ENCODE results near the gene C5orf47. TPM values are rescaled to one million over a fixed set of nuclear protein-coding genes. Genes with fewer than 3 reads are reported as not detected.
A peak's percentile ranks its signal among the peaks of the same experiment; 100 is the strongest.

Gene C5orf47
- total RNA-seq, 1 experiment from 2014 or later, result not detected

- DNase-seq (ENCODE audit: low read depth, low spot score), result no peak
- H3K4me1 ChIP-seq (ENCODE audit: control insufficient read depth, insufficient read depth, low read length), result peaks cover 4% of the 10 kb centered on the region; the same call in 1 of the 2 replicates
- ChIA-PET CTCF (no interaction called here), POLR2A (interaction anchor here (0.6 kb wide), 1 partner anchor 1538 kb away, joined by 3 read pairs; no protein-coding TSS in a partner anchor)
- no peak overlapping the region for H3K4me3 ChIP-seq (ENCODE audit: low read depth in 2 of 2, low read length in 2 of 2)
- peaks cover 12% of the 10 kb centered on the region for H3K36me3 ChIP-seq (ENCODE audit: control insufficient read depth, insufficient read depth, low read length)
- BruUV-seq (replicated peaks), result no TSS peak
- intact Hi-C loops (cut with micrococcal nuclease; ENCODE audit: unreplicated experiment) (no loop called here), in situ Hi-C loops (cut with HindIII; ENCODE audit: low pct_unique_long_range_greater_than_20kb, low sequenced_read_pairs) (no loop called here)
- ATAC-seq, result no peak
- no peaks in the 10 kb centered on the region for H3K27me3 ChIP-seq (ENCODE audit: control insufficient read depth, insufficient read depth, low read length)
- H3K27ac ChIP-seq (ENCODE audit: low read length), result no peak overlapping the region
- no peak for TF ChIP-seq TCF7L2 (IDR thresholded peaks at IDR 0.05; ENCODE audit: low read depth, low read length)
- TF ChIP-seq REST (IDR thresholded peaks at IDR 0.05; ENCODE audit: insufficient read depth in 1 of 2, low read depth in 2 of 2, low read length in 1 of 2), result no peak
- no peak for TF ChIP-seq CTCF (IDR thresholded peaks at IDR 0.05)
- TF ChIP-seq SIN3A (IDR thresholded peaks at IDR 0.05; ENCODE audit: borderline replicate concordance, insufficient read depth, low read depth, low read length), result no peak
- no peak for TF ChIP-seq POLR2AphosphoS5 (IDR thresholded peaks at IDR 0.05; ENCODE audit: low read depth, low read length)
- H3K9me3 ChIP-seq (ENCODE audit: control insufficient read depth, insufficient read depth, low read depth, low read length), result no peaks in the 10 kb centered on the region
These were observed 42.6 kb upstream of the C5orf47 start for GRCh38 chr5:173946323-173946722.

- in situ Hi-C loops (cut with HindIII; ENCODE audit: low pct_unique_long_range_greater_than_20kb, low sequenced_read_pairs) (no loop called here), intact Hi-C loops (cut with micrococcal nuclease; ENCODE audit: unreplicated experiment) (no loop called here)
- H3K4me1 ChIP-seq (ENCODE audit: control insufficient read depth, insufficient read depth, low read length), result peaks cover 4% of the 10 kb centered on the region; the same call in 1 of the 2 replicates
- no peak for ATAC-seq
- no peaks in the 10 kb centered on the region for H3K9me3 ChIP-seq (ENCODE audit: control insufficient read depth, insufficient read depth, low read depth, low read length)
- POLR2A ChIA-PET, result no interaction called here
- H3K4me3 ChIP-seq (ENCODE audit: low read depth in 2 of 2, low read length in 2 of 2), result no peak overlapping the region
- no peak for DNase-seq (ENCODE audit: low read depth, low spot score)
- CTCF ChIA-PET, result no interaction called here
- H3K27me3 ChIP-seq (ENCODE audit: control insufficient read depth, insufficient read depth, low read length), result no peaks in the 10 kb centered on the region
- H3K27ac ChIP-seq (ENCODE audit: low read length), result no peak overlapping the region
- TF ChIP-seq SIN3A (IDR thresholded peaks at IDR 0.05; ENCODE audit: borderline replicate concordance, insufficient read depth, low read depth, low read length), result no peak
- no TSS peak for BruUV-seq (replicated peaks)
- peaks cover 23% of the 10 kb centered on the region for H3K36me3 ChIP-seq (ENCODE audit: control insufficient read depth, insufficient read depth, low read length)
These were observed 38.1 kb upstream of the C5orf47 start for GRCh38 chr5:173950829-173951228.

- in situ Hi-C loops (cut with HindIII; ENCODE audit: low pct_unique_long_range_greater_than_20kb, low sequenced_read_pairs), result no loop called here
- POLR2A ChIA-PET, result no interaction called here
- Histone ChIP-seq H3K27ac (ENCODE audit: low read length) (no peak overlapping the region), H3K36me3 (ENCODE audit: control insufficient read depth, insufficient read depth, low read length) (peaks cover 22% of the 10 kb centered on the region), H3K4me3 (ENCODE audit: low read depth in 2 of 2, low read length in 2 of 2) (no peak overlapping the region), H3K9me3 (ENCODE audit: control insufficient read depth, insufficient read depth, low read depth, low read length) (no peaks in the 10 kb centered on the region), H3K4me1 (ENCODE audit: control insufficient read depth, insufficient read depth, low read length) (peaks cover 4% of the 10 kb centered on the region; the same call in 1 of the 2 replicates), H3K27me3 (ENCODE audit: control insufficient read depth, insufficient read depth, low read length) (no peaks in the 10 kb centered on the region)
- DNase-seq (ENCODE audit: low read depth, low spot score), result peak; percentile 74
- no peak for TF ChIP-seq SIN3A (IDR thresholded peaks at IDR 0.05; ENCODE audit: borderline replicate concordance, insufficient read depth, low read depth, low read length)
- TF ChIP-seq POLR2AphosphoS5 (IDR thresholded peaks at IDR 0.05; ENCODE audit: low read depth, low read length), result no peak
- TF ChIP-seq CTCF (IDR thresholded peaks at IDR 0.05), result no peak
- TF ChIP-seq TCF7L2 (IDR thresholded peaks at IDR 0.05; ENCODE audit: low read depth, low read length), result no peak
- no peak for TF ChIP-seq REST (IDR thresholded peaks at IDR 0.05; ENCODE audit: insufficient read depth in 1 of 2, low read depth in 2 of 2, low read length in 1 of 2)
- BruUV-seq (replicated peaks), result no TSS peak
- CTCF ChIA-PET, result no interaction called here
- ATAC-seq, result peak; percentile 70; the same call in 1 of the 2 replicates
- intact Hi-C loops (cut with micrococcal nuclease; ENCODE audit: unreplicated experiment), result no loop called here
These were observed 35.4 kb upstream of the C5orf47 start for GRCh38 chr5:173953528-173954090.
